ENCODE measurements around the gene FSHB.

The FSHB gene

DNA sequence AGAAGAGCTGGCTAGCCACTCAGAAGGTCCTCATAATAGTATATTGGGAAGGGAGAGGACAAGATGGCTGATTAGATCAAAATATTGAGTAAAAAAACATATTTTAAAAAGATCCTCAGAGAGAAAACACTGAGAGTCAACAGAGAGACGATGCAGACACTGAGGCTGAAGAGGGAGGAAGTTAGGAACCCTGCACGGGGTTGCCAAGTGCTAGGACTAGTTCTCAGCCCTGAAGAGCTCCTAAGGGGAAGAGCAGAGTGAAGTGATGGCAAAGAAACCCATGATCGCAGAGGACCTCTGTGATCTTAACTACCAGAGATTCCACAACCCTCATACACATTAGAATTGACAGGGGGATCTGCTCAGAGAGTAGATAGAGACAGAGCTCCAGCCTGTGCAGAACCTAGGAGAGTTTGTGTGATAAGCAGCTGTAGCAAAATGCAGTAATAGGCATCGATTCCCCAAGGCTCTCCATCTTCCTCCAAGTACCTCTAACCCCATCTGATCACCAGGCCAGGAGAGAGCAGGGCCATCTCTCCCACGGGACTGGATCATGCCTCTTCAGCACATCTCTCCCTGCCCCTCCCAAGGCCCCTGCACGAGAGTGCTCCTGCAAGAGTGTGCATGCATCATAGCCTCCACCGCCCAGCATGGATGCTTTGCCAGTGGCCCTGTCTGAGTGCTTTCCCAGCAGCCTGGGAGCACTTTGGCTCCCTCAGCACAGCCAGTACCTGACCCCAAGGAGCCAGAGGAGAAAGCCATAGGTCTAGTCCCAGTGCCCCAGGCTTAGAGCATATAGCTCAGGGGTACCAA is 50.9 kb downstream of the FSHB start:
- POLR2A ChIA-PET (ENCODE audit: low non-redundant PET): no interaction called here
- TF ChIP-seq, protein P1, sequence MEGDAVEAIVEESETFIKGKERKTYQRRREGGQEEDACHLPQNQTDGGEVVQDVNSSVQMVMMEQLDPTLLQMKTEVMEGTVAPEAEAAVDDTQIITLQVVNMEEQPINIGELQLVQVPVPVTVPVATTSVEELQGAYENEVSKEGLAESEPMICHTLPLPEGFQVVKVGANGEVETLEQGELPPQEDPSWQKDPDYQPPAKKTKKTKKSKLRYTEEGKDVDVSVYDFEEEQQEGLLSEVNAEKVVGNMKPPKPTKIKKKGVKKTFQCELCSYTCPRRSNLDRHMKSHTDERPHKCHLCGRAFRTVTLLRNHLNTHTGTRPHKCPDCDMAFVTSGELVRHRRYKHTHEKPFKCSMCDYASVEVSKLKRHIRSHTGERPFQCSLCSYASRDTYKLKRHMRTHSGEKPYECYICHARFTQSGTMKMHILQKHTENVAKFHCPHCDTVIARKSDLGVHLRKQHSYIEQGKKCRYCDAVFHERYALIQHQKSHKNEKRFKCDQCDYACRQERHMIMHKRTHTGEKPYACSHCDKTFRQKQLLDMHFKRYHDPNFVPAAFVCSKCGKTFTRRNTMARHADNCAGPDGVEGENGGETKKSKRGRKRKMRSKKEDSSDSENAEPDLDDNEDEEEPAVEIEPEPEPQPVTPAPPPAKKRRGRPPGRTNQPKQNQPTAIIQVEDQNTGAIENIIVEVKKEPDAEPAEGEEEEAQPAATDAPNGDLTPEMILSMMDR (conservative IDR thresholded peaks at IDR 0.05; ENCODE audit: low read depth): no peak
- H3K27ac ChIP-seq: no peak overlapping the region
- no peak for DNase-seq (ENCODE audit: low spot score)
- CTCF ChIA-PET: interaction anchor here (0.6 kb wide), 2 partner anchors 33 to 156 kb away, joined by 3 to 4 read pairs; no protein-coding TSS in a partner anchor

DNA sequence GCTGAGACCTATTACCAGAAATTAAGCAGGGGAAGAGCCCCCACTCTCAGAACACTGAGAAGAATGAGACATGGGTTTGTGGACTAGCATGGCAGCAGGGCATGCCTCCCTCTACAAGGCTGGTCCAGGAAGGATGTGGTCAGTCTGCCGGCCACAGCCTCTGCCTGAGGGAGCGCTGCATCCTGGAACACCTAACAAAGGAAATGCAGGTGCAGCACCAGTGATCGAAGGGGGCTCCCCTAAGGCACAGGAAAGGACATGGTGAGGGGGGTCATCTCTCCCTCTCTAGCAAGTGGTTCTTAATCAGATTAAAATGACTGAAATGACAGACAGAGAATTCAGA is 51.4 kb downstream of the FSHB start:
- TF ChIP-seq, protein P1 (conservative IDR thresholded peaks at IDR 0.05; ENCODE audit: low read depth): no peak
- CTCF ChIA-PET: interaction anchor here (0.6 kb wide), 1 partner anchor 32 kb away, joined by 4 read pairs; no protein-coding TSS in a partner anchor
- no peak for DNase-seq (ENCODE audit: low spot score)
- POLR2A ChIA-PET (ENCODE audit: low non-redundant PET): no interaction called here
- H3K27ac ChIP-seq: no peak overlapping the region
